OCI-LY1 (cell line): Measurements from ENCODE around the gene MYL6B.
"Not testable (repeated sequence)": the region's sequence is repeated elsewhere in the genome, so short reads cannot be mapped to it uniquely, and the experiment has no call there.

ENCODE experiments used
- H2AFZ ChIP-seq: fragments of 200-600 bp; sonication (generic), shearing (Covaris generic); 2 replicates; pipeline ENCODE4 v1.6.0; 2014; ENCODE audit warnings: antibody characterized with exemption, mild to moderate bottlenecking, low read length
- H3F3A ChIP-seq: fragments of 200-600 bp; sonication (generic), shearing (Covaris generic); 2 replicates; pipeline ENCODE4 v1.6.0; 2014; ENCODE audit warnings: mild to moderate bottlenecking, antibody characterized with exemption, low read length, moderate library complexity; ENCODE audit not compliant: insufficient read depth
- H3K27ac ChIP-seq: fragments of 200-600 bp; sonication (generic); 2 replicates; pipeline ENCODE4 v1.5.1; 2014; ENCODE audit warnings: low read length, mixed run types, mild to moderate bottlenecking, low read depth; ENCODE audit not compliant: poor library complexity, severe bottlenecking
- H3K27me3 ChIP-seq: fragments of 200-600 bp; sonication (generic); 2 replicates; pipeline ENCODE4 v1.6.0; 2014; ENCODE audit warnings: antibody characterized with exemption, mild to moderate bottlenecking, low read length, moderate library complexity; ENCODE audit not compliant: insufficient read depth
- H3K36me3 ChIP-seq: fragments of 200-600 bp; sonication (generic); 2 replicates; pipeline ENCODE4 v1.6.1; 2014; ENCODE audit warnings: mild to moderate bottlenecking, antibody characterized with exemption, low read length, moderate library complexity, mixed read lengths; ENCODE audit not compliant: insufficient read depth
- H3K4me1 ChIP-seq: fragments of 200-600 bp; sonication (generic); 2 replicates; pipeline ENCODE4 v1.5.1; 2014; ENCODE audit warnings: mild to moderate bottlenecking, low read length, moderate library complexity; ENCODE audit not compliant: insufficient read depth, severe bottlenecking
- H3K4me2 ChIP-seq: fragments of 200-600 bp; sonication (generic), shearing (Covaris generic); 2 replicates; pipeline ENCODE4 v1.6.1; 2014; ENCODE audit warnings: low read length
- H3K4me3 ChIP-seq: fragments of 200-600 bp; sonication (generic); 2 replicates; pipeline ENCODE4 v1.5.1; 2014; ENCODE audit warnings: low read length, low read depth, mild to moderate bottlenecking, mixed read lengths; ENCODE audit not compliant: poor library complexity, severe bottlenecking
- H3K79me2 ChIP-seq: fragments of 200-600 bp; shearing (Covaris generic); 2 replicates; pipeline ENCODE4 v1.6.1; 2016; ENCODE audit warnings: mixed run types, low read length, mixed read lengths; ENCODE audit not compliant: insufficient read depth
- H3K9ac ChIP-seq: fragments of 200-600 bp; sonication (generic), shearing (Covaris generic); 2 replicates; pipeline ENCODE4 v1.6.1; 2014; ENCODE audit warnings: mild to moderate bottlenecking, low read length, mixed read lengths
- H3K9me2 ChIP-seq: fragments of 200-600 bp; sonication (generic), shearing (Covaris generic); 2 replicates; pipeline ENCODE4 v1.6.1; 2014; ENCODE audit warnings: low read depth, mild to moderate bottlenecking, low read length, mixed read lengths
- H3K9me3 ChIP-seq: fragments of 200-600 bp; shearing (Covaris generic); 2 replicates; pipeline ENCODE4 v1.6.1; 2014; ENCODE audit warnings: low read length, mixed read lengths
- H4K20me1 ChIP-seq: fragments of 200-600 bp; sonication (generic), shearing (Covaris generic); 2 replicates; pipeline ENCODE4 v1.6.0; 2016; ENCODE audit warnings: mild to moderate bottlenecking, low read length; ENCODE audit not compliant: insufficient read depth
- CTCF ChIP-seq: fragments of 200-600 bp; sonication (generic), shearing (Covaris generic); IDR thresholded peaks from 2 replicates; pipeline ENCODE4 v1.5.1; 2017; ENCODE audit warnings: mild to moderate bottlenecking, antibody characterized with exemption, low read length, moderate library complexity, mixed read lengths
- EZH2 ChIP-seq: fragments of 200-600 bp; sonication (generic), shearing (Covaris generic); IDR thresholded peaks from 2 replicates; pipeline ENCODE4 v1.8.0; 2017; ENCODE audit warnings: borderline replicate concordance, mixed run types, mild to moderate bottlenecking, antibody characterized with exemption, low read length, moderate library complexity, mixed read lengths

MYL6B gene

GRCh38 chr12:56114084-56114483 is 38.3 kb upstream of the MYL6B start:
- H4K20me1 ChIP-seq: no peaks in the 10 kb centered on the region
- H3F3A ChIP-seq: peaks cover 25% of the 10 kb centered on the region; the same call in 1 of the 2 replicates
- peaks cover 15% of the 10 kb centered on the region for H3K4me1 ChIP-seq
- H3K27ac ChIP-seq: peak overlapping the region; percentile 1
- H3K9me2 ChIP-seq: no peaks in the 10 kb centered on the region
- no peaks in the 10 kb centered on the region for H3K27me3 ChIP-seq
- H2AFZ ChIP-seq: no peak overlapping the region
- peaks cover 7% of the 10 kb centered on the region for H3K79me2 ChIP-seq
- H3K9me3 ChIP-seq: no peaks in the 10 kb centered on the region
- peaks cover 64% of the 10 kb centered on the region for H3K36me3 ChIP-seq
- H3K4me3 ChIP-seq: no peak overlapping the region
- no peak overlapping the region for H3K9ac ChIP-seq
- H3K4me2 ChIP-seq: no peak overlapping the region
- TF ChIP-seq CTCF: no peak
- no peak for TF ChIP-seq EZH2

GRCh38 chr12:56115329-56115728 is 37.1 kb upstream of the MYL6B start:
- Histone ChIP-seq H3F3A (peaks cover 25% of the 10 kb centered on the region; the same call in 1 of the 2 replicates), H3K27me3 (no peaks in the 10 kb centered on the region), H2AFZ (no peak overlapping the region), H3K9me2 (no peaks in the 10 kb centered on the region), H3K27ac (peak overlapping the region; percentile 95), H3K36me3 (peaks cover 52% of the 10 kb centered on the region), H3K4me2 (peak overlapping the region; percentile 92), H3K4me3 (peak overlapping the region; percentile 95), H3K4me1 (peaks cover 26% of the 10 kb centered on the region), H4K20me1 (no peaks in the 10 kb centered on the region), H3K79me2 (peaks cover 7% of the 10 kb centered on the region), H3K9me3 (no peaks in the 10 kb centered on the region), H3K9ac (peak overlapping the region; percentile 98)
- TF ChIP-seq EZH2 (no peak), CTCF (no peak)

GRCh38 chr12:56116267-56117081 is 35.9 kb upstream of the MYL6B start, which contains the start of gene RPL41:
TSS of gene RPL41 (plus strand) at chr12:56116633.
- TF ChIP-seq CTCF (no peak), EZH2 (no peak)
- H3K4me3 ChIP-seq: peak within 1 kb of the TSS; percentile 95
- no peaks in the 10 kb centered on the region for H4K20me1 ChIP-seq
- peaks cover 26% of the 10 kb centered on the region for H3K4me1 ChIP-seq
- no peaks in the 10 kb centered on the region for H3K9me3 ChIP-seq
- peak within 1 kb of the TSS; percentile 98 for H3K9ac ChIP-seq
- H3K79me2 ChIP-seq: peaks cover 7% of the 10 kb centered on the region
- H3K9me2 ChIP-seq: no peaks in the 10 kb centered on the region
- H3K27ac ChIP-seq: peak within 1 kb of the TSS; percentile 95
- H3K36me3 ChIP-seq: peaks cover 48% of the 10 kb centered on the region
- H2AFZ ChIP-seq: 0 out of 2 replicates have a peak within 1 kb of the TSS, but pooled peaks have one; percentile 43
- H3K27me3 ChIP-seq: no peaks in the 10 kb centered on the region
- peak within 1 kb of the TSS; percentile 92 for H3K4me2 ChIP-seq
- peaks cover 25% of the 10 kb centered on the region; the same call in 1 of the 2 replicates for H3F3A ChIP-seq

GRCh38 chr12:56117082-56117706 is 35.2 kb upstream of the MYL6B start:
- Histone ChIP-seq H3K27ac (peak overlapping the region; percentile 95), H3K4me3 (peak overlapping the region; percentile 95), H3K36me3 (peaks cover 45% of the 10 kb centered on the region), H3F3A (peaks cover 25% of the 10 kb centered on the region; the same call in 1 of the 2 replicates), H3K4me2 (peak overlapping the region; percentile 92), H3K9ac (peak overlapping the region; percentile 98), H3K4me1 (peaks cover 26% of the 10 kb centered on the region)
- H3K9me2 ChIP-seq, H3K27me3 ChIP-seq, H4K20me1 ChIP-seq, H3K79me2 ChIP-seq, H3K9me3 ChIP-seq, H2AFZ ChIP-seq: not testable (repeated sequence)
